Mammary epithelial cell (primary cell): Measurements from ENCODE around the gene ABCA4.

Experiments
- EZH2 ChIP-seq: IDR thresholded peaks from 2 replicates; pipeline ENCODE4 v1.6.1; 2012; ENCODE audit warnings: low read length, inconsistent platforms, borderline replicate concordance
- TF ChIP-seq, protein P1 (sequence below), 2 donors: IDR thresholded peaks in 1 of 2; conservative IDR thresholded peaks in 1 of 2; 2 replicates each; pipeline ENCODE4 v1.5.1; 2011 to 2012; ENCODE audit warnings: inconsistent platforms in 2 of 2, low read length in 2 of 2, mild to moderate bottlenecking in 2 of 2, control low read depth in 1 of 2, low read depth in 1 of 2; ENCODE audit not compliant: insufficient read depth in 1 of 2; ENCODE audit errors: extremely low read depth in 1 of 2

DNA sequence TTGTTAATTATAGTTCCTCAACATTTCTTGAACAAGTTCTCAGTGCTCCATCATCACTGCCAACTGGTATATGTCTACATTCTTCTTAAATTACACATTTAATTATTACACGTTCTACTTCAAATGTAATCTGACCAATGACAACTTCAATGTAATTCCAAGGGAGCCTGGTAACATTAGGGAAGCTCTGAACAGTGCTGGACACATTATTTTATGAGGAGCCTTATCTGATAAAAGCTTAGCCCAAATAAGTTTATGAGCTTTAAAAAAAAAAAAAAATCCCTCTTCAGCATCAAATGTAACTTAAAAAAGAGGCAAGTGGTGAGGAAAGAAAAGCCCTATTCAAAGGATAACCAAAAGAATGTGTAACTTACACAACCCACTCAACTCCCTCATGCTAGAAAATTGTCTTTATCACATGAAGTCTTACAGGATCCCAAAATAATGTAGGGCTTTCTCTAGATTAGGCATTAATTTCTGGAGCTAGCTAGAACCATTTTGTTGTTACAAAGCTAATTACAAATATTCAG is 35.2 kb upstream of the ABCA4 start:
- TF ChIP-seq, protein P1, sequence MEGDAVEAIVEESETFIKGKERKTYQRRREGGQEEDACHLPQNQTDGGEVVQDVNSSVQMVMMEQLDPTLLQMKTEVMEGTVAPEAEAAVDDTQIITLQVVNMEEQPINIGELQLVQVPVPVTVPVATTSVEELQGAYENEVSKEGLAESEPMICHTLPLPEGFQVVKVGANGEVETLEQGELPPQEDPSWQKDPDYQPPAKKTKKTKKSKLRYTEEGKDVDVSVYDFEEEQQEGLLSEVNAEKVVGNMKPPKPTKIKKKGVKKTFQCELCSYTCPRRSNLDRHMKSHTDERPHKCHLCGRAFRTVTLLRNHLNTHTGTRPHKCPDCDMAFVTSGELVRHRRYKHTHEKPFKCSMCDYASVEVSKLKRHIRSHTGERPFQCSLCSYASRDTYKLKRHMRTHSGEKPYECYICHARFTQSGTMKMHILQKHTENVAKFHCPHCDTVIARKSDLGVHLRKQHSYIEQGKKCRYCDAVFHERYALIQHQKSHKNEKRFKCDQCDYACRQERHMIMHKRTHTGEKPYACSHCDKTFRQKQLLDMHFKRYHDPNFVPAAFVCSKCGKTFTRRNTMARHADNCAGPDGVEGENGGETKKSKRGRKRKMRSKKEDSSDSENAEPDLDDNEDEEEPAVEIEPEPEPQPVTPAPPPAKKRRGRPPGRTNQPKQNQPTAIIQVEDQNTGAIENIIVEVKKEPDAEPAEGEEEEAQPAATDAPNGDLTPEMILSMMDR (conservative IDR thresholded peaks at IDR 0.05 in 1 of 2, IDR thresholded peaks at IDR 0.05 in 1 of 2; ENCODE audit: extremely low read depth in 1 of 2, insufficient read depth in 1 of 2, low read depth in 1 of 2, low read length in 2 of 2): no peak
- TF ChIP-seq EZH2: no peak
